Endodermal cell (in vitro differentiated cells): ENCODE results near the gene GALNT1. TPM values are rescaled to one million over a fixed set of nuclear protein-coding genes. Genes with fewer than 3 reads are reported as not detected.

ENCODE experiments used
- DNase-seq: peaks from one replicate; pipeline ENCODE4 v3.0.0-alpha.2; 2017
- H3K27ac ChIP-seq: 2 replicates; pipeline ENCODE4 v1.5.1; 2013; ENCODE audit warnings: mild to moderate bottlenecking, low read depth, low read length, moderate library complexity
- H3K27me3 ChIP-seq: 2 replicates; pipeline ENCODE4 v1.6.1; 2013; ENCODE audit warnings: mild to moderate bottlenecking, low read length, moderate library complexity; ENCODE audit not compliant: insufficient read depth, control insufficient read depth, poor library complexity, severe bottlenecking
- H3K36me3 ChIP-seq: 2 replicates; pipeline ENCODE4 v1.7.0; 2013; ENCODE audit warnings: mild to moderate bottlenecking, low read length, moderate library complexity; ENCODE audit not compliant: control insufficient read depth, insufficient read depth
- H3K4me1 ChIP-seq: one replicate; pipeline ENCODE4 v1.7.0; 2013; ENCODE audit warnings: low read length; ENCODE audit not compliant: control insufficient read depth, insufficient read depth
- H3K4me3 ChIP-seq: 2 replicates; pipeline ENCODE4 v1.5.1; 2013; ENCODE audit warnings: mild to moderate bottlenecking, low read length, moderate library complexity
- H3K9ac ChIP-seq: 2 replicates; pipeline ENCODE4 v1.6.1; 2013; ENCODE audit warnings: mild to moderate bottlenecking, low read length, moderate library complexity; ENCODE audit not compliant: poor library complexity, severe bottlenecking; ENCODE audit errors: extremely low read depth
- H3K9me3 ChIP-seq: 2 replicates; pipeline ENCODE4 v1.6.1; 2013; ENCODE audit warnings: mild to moderate bottlenecking, low read length, moderate library complexity; ENCODE audit not compliant: control insufficient read depth
- H3K27ac Mint-ChIP-seq: 2 replicates; pipeline ENCODE4 v1.8.0; 2020; ENCODE audit warnings: mixed read lengths
- H3K27me3 Mint-ChIP-seq: 2 replicates; pipeline ENCODE4 v1.8.0; 2021; ENCODE audit warnings: mild to moderate bottlenecking, mixed read lengths; ENCODE audit not compliant: insufficient read depth
- H3K36me3 Mint-ChIP-seq: 2 replicates; pipeline ENCODE4 v1.8.0; 2020; ENCODE audit warnings: low read depth, mixed read lengths
- H3K4me1 Mint-ChIP-seq: 2 replicates; pipeline ENCODE4 v1.8.0; 2020; ENCODE audit warnings: mixed read lengths
- H3K4me3 Mint-ChIP-seq: 2 replicates; pipeline ENCODE4 v1.8.0; 2020; ENCODE audit warnings: mild to moderate bottlenecking, moderate library complexity, mixed read lengths
- H3K9me3 Mint-ChIP-seq: 2 replicates; pipeline ENCODE4 v1.8.0; 2020; ENCODE audit warnings: mild to moderate bottlenecking, mixed read lengths
- WGBS, 2 experiments: methylation state at CpG; one replicate each; pipeline versions ENCODE4 v1.1.5 to v1.1.7; 2013; ENCODE audit warnings: missing lambda C conversion rate in 2 of 2, mixed read lengths in 1 of 2; ENCODE audit not compliant: insufficient coverage in 1 of 2, insufficient read length in 1 of 2; 5-methylcytosine and 5-hydroxymethylcytosine counted together
- total RNA-seq, 2 donors: library from RNA; stranded (reverse); fragmentation: NEBNext Ultra II Directional in 1 of 2; extraction: Animal tissue kit (Norgen Biotek cat#: 25700) in 1 of 2; gene quantifications; 2 replicates in 1 of 2; 3 replicates in 1 of 2; pipeline ENCODE4 v1.2.1, GENCODE V29; 2021
- TF ChIP-seq, protein P1 (sequence below): fragments of 200-600 bp; sonication (generic); conservative IDR thresholded peaks from 2 replicates; pipeline ENCODE4 v1.5.0; 2021; ENCODE audit warnings: antibody characterized with exemption, mild to moderate bottlenecking

Gene GALNT1
- total RNA-seq, 2 donors from 2014 or later: 82.5 to 102 TPM

DNA sequence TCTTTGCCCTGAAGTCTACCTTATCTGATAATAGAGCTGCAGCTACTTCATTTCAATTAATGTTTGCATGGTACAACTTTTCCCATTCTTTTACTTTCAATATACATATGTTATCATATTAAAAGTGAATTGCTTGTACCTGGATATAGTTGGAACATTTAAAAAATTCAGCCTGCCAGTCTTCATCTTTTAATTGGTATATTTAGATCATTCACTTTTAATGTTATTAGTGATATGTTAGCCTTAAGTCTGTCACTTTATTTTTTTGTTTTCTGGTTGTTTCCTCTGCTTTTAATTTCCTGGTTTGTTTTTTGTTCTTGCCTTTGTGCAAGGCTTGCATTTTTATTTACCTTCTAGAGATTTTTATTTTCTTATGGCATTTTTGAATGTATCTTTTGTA is 158.2 kb downstream of the GALNT1 start:
- TF ChIP-seq, protein P1, sequence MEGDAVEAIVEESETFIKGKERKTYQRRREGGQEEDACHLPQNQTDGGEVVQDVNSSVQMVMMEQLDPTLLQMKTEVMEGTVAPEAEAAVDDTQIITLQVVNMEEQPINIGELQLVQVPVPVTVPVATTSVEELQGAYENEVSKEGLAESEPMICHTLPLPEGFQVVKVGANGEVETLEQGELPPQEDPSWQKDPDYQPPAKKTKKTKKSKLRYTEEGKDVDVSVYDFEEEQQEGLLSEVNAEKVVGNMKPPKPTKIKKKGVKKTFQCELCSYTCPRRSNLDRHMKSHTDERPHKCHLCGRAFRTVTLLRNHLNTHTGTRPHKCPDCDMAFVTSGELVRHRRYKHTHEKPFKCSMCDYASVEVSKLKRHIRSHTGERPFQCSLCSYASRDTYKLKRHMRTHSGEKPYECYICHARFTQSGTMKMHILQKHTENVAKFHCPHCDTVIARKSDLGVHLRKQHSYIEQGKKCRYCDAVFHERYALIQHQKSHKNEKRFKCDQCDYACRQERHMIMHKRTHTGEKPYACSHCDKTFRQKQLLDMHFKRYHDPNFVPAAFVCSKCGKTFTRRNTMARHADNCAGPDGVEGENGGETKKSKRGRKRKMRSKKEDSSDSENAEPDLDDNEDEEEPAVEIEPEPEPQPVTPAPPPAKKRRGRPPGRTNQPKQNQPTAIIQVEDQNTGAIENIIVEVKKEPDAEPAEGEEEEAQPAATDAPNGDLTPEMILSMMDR: no peak
- Mint-ChIP-seq H3K9me3 (peaks cover 27% of the 10 kb centered on the region), H3K4me1 (no peaks in the 10 kb centered on the region), H3K27me3 (no peaks in the 10 kb centered on the region), H3K36me3 (no peaks in the 10 kb centered on the region), H3K27ac (no peak overlapping the region), H3K4me3 (no peak overlapping the region)
- Histone ChIP-seq H3K27ac (no peak overlapping the region), H3K9ac (no peak overlapping the region), H3K27me3 (no peaks in the 10 kb centered on the region), H3K4me1 (no peaks in the 10 kb centered on the region), H3K36me3 (no peaks in the 10 kb centered on the region), H3K9me3 (peaks cover 25% of the 10 kb centered on the region), H3K4me3 (no peak overlapping the region)
- DNase-seq: no peak

DNA sequence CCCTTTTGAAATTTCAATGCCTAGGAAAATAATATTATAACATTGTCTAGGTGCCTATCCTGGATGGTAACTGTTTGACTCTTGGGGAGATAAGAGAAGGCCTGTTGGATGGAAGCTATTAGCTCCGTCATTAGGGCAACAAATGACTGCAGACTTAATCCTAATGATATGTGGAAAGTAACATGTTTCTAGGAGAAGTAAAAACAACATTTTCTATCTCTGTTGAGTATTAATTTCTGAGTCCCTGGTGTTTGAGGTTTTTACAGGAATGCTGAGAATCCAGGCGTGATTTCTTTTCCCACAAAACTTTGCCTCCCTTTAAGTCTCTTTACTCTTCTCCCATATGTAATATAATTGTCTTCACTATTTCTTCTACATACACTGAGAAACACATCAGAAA is 159.1 kb downstream of the GALNT1 start:
- no peak for DNase-seq
- H3K27ac ChIP-seq: no peak overlapping the region
- H3K27ac Mint-ChIP-seq: no peak overlapping the region

DNA sequence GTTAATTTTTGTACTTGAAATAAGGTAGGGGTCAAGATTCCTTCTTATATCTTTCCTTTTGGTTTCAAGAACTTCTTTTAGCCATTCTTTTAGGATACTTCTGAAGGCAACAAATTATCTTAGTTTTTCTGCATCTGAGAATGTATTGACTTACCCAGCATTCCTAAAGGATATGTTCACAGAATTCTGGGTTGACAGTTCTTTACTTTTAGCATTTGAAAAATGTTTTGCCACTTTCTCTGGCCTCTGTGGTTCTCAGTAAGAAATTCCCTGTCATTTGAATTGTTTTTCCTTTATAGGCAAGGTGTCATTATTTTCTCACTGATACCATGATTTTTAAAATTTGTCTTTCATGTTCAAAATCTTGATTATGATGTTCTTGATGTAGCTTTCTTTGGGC is 162.4 kb downstream of the GALNT1 start:
- no peak overlapping the region for H3K27ac Mint-ChIP-seq
- peaks cover 18% of the 10 kb centered on the region for H3K9me3 Mint-ChIP-seq
- Histone ChIP-seq H3K9me3 (peaks cover 7% of the 10 kb centered on the region), H3K27ac (no peak overlapping the region), H3K4me1 (peaks cover 4% of the 10 kb centered on the region), H3K4me3 (no peak overlapping the region), H3K9ac (no peak overlapping the region), H3K36me3 (no peaks in the 10 kb centered on the region), H3K27me3 (no peaks in the 10 kb centered on the region)
- H3K4me1 Mint-ChIP-seq: peaks cover 15% of the 10 kb centered on the region
- no peaks in the 10 kb centered on the region for H3K36me3 Mint-ChIP-seq
- DNase-seq: no peak
- TF ChIP-seq, protein P1: no peak
- H3K4me3 Mint-ChIP-seq: no peak overlapping the region
- no peaks in the 10 kb centered on the region for H3K27me3 Mint-ChIP-seq

More for the DNA sequence above, 159.1 kb downstream of the GALNT1 start:
- peaks cover 21% of the 10 kb centered on the region for H3K9me3 ChIP-seq
- no peak overlapping the region for H3K9ac ChIP-seq
- 87 to 92% methylated on average over 2 of the region's 2 CpGs for WGBS, 2 experiments
- no peak overlapping the region for H3K4me3 Mint-ChIP-seq
- no peak overlapping the region for H3K4me3 ChIP-seq
- H3K36me3 Mint-ChIP-seq: no peaks in the 10 kb centered on the region
- no peaks in the 10 kb centered on the region for H3K27me3 Mint-ChIP-seq
- no peaks in the 10 kb centered on the region for H3K36me3 ChIP-seq
- peaks cover 31% of the 10 kb centered on the region for H3K9me3 Mint-ChIP-seq
- H3K4me1 ChIP-seq: no peaks in the 10 kb centered on the region
- H3K27me3 ChIP-seq: no peaks in the 10 kb centered on the region
- H3K4me1 Mint-ChIP-seq: no peaks in the 10 kb centered on the region
- TF ChIP-seq, protein P1: no peak
